Measurements from ENCODE around the gene ZHX3.

Gene ZHX3

DNA sequence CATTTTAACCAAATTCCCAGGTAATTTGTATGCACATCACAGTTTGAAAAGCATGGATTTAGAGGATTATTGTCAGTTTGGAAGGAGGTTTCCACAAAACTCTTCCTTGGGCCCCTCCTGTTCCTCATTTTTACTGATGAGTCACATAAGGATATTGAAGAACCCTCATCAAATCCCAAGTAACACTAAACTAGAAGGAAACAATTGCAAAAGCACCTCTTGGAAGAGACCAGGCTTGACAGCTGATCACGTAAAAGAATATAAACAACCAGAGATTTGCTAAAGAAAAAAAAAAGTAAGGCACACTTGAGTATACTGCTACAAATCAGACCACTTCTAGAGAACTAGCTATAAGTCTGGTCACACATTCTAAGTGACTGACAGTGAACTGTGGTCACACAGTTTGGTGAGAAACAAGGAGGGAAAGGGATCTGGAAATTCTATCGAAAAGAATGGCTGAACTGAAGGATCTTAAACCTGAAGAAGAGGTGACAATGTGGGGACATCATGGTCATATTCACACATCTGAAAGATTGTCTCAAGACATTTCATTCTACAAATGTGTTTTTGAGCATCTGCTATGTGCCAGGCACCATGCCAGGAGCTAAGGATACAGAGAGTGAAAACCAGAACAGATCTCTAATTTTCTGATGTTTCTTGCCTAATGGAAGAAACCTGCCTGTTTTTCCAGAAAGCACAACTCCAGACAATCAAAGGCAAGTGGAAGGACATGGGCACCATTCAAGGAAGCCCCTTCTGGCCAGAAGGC is 24.1 kb downstream of the ZHX3 start:
- DNase-seq: no peak

DNA sequence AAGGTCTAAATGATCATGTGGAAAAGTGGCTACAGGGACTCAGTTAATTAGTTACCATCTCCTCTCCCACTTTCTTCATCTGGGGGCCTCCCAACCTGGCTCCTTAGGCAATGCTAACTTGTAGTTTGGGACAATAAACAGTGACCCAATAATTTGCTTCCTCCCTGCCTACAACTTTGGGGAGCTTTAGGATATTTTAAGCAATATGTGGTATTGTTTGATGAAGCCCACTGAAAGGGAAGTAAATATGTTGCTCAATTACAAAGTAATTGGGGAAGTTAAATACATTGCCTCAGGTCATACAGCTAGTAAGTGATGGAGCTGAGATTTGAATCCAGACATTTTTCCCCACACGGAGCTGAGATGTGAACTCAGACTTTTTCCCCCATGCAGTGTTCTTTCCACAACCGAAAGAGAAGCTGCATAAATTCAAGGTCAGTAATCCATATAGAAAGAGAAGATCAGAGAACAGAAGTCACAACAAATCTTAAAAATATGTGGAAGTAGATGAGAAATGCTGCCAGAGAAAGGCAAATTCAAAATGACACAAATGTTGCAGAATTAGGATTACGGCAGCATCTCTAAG is 26.6 kb downstream of the ZHX3 start:
- no peak for DNase-seq

- DNase-seq: no peak
Measured at GRCh38 chr20:41287327-41287726, 30.2 kb downstream of the ZHX3 start.

GRCh38 chr20:41286240-41286851 is 31.2 kb downstream of the ZHX3 start:
- no peak for DNase-seq

- DNase-seq: no peak
Measured at GRCh38 chr20:41279546-41280225, 37.8 kb downstream of the ZHX3 start.

DNA sequence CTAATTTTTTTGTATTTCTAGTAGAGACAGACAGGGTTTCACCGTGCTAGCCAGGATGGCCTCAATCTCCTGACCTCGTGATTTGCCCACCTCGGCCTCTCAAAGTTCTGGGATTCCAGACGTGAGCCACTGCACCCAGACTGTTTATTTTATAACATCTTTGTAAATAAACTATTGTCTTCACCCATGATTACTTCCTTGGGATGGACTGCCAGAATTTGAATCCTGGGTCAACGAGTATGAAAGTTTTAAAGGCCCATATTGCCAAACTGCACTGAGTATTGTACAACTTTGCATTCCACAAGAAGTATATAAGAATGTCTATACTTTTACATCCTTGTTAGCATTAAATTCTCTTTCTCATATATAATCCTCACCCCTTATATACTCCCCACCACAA is 38.6 kb downstream of the ZHX3 start:
- no peak for DNase-seq

- DNase-seq: no peak
Measured at GRCh38 chr20:41277049-41277448, 40.5 kb downstream of the ZHX3 start.

- DNase-seq: no peak
Measured at GRCh38 chr20:41276317-41276751, 41.2 kb downstream of the ZHX3 start.

GRCh38 chr20:41275301-41275731 is 42.2 kb downstream of the ZHX3 start:
- no peak for DNase-seq

DNA sequence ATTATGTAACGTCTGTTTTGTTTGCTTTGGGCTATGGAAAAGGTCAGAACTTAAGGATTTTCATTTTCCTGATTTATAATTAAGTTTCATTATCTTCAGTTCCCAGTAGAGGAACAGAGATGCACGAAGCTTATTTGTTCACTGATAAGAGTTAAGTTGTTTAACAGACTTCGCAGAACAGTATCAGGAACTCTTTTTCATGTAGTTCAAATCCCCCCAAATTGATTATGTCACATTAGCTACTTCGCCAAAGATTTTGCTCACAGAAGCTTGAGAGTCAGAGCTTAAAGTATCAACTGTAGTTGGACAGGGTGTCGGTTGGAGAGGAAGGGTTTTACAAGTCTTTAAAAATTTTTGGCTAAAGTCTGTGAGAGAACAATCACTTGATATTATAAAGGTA is 43.4 kb downstream of the ZHX3 start:
- DNase-seq: no peak

- no peak for DNase-seq
Measured at GRCh38 chr20:41273445-41273844, 44.1 kb downstream of the ZHX3 start.

- DNase-seq: no peak
Measured at GRCh38 chr20:41272339-41272738, 45.2 kb downstream of the ZHX3 start.

GRCh38 chr20:41268917-41269652 is 48.4 kb downstream of the ZHX3 start:
- no peak for DNase-seq

GRCh38 chr20:41268402-41268801 is 49.1 kb downstream of the ZHX3 start:
- no peak for DNase-seq

DNA sequence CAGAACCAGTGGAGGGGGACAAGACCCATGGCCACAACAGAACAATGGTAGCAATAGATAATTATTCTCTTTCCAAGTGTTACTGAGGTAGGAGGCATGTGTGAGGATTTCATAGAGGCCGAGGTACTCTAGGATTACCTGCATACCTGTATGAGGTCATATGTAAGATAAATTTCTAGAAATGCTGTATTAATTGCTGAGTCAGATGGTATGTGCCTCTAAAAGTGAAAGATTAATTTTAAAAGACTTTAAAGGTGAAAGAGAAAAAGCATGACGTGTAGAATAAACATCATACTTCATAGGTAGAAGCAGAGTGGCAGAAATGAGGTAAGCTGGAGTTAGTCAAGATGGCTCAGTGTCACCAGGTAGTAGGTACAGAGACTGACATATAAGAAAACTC is 51.6 kb downstream of the ZHX3 start:
- DNase-seq: no peak

DNA sequence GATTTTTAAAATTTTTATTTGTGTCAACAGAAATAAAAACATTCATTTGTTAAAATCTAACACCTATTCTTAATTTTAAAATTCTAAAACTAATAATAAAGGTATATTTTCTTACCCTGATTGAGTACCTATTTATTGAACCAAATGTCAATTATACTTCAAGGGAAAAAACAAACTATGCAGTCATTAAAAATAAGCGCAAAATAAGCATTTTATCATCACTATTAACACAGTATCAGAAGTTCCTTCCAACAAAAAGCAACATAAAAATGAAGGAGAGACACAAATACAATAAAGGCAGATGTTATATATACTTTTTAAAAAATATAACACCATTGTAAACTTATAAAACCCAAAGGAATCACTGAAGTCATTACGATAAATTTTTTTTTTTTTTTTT is 52.7 kb downstream of the ZHX3 start:
- DNase-seq: no peak

DNA sequence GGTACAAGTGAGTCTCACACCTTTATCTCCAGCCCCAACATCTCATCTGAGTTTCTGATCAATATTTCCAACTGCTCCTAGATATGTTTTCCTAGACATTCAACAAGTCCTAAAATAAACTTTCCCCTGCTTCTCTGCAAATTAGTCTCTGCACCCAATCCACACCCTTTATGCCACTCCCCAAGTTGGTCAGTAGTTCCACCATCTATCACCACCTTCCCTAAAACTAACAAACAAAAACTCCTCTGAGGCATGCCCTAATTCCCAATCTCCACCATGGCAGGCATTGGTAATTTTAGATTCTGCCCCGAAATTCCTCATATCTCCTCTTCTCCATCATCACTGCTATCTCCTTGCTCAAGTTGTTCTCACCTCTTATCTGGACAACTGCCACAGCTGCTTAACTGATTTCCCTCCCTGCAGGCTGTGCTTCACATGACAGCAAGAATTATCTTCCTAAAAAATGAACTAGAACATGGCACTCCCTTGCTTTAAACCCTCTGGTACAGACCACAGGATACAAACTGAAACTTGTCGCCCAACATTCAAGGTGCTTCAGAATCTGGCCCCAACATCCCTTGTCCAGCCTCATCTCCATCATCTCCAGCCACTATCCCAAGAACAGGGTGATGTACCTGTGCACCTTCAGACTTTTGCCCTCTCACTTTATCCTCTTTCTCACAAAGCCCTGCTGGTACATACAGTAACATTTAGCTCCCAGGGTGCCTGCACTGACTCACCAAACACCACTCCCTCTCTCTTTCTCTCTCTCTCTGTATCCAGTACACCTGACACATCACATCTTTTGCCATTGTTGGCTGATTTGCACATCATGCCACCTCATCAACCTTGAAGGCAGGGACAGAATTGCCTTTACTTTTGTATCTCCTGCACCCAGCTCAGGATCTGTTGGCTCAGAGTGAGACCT is 55.5 kb downstream of the ZHX3 start:
- no peak for DNase-seq

- DNase-seq: no peak
Measured at GRCh38 chr20:41261260-41261659, 56.3 kb downstream of the ZHX3 start.

GRCh38 chr20:41260734-41261220 is 56.8 kb downstream of the ZHX3 start:
- DNase-seq: no peak

GRCh38 chr20:41259309-41259708 is 58.2 kb downstream of the ZHX3 start:
- DNase-seq: no peak

DNA sequence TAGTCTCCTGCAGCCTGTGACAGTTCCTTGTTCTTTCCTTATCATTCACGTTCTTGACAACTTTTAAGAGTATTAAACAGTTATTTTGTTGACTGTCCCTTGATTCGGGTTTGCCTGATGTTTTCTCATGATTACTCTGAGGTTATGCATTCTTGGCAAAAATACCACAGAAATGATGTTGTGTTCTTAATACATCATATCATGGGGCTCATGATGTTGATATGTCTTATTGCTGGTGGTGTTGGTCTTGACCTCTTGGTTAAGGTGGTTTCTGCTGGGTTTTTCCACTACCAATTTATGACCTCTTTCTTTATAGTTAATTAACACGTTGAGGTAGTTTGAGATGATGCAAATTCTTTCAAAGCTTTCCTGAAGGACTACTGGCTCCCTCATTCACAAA is 59.1 kb downstream of the ZHX3 start:
- DNase-seq: no peak

- DNase-seq: no peak
Measured at GRCh38 chr20:41256516-41256915, 61.0 kb downstream of the ZHX3 start.

Data from CD4-positive, alpha-beta T cell treated with Interleukin-15 for 1 hour (primary cell).